GM12872 (cell line): ENCODE results near the gene SULT1C4.

Source experiments
- TF ChIP-seq, protein P1 (sequence below): IDR thresholded peaks from 3 replicates; pipeline ENCODE4 v1.5.1; 2011; ENCODE audit warnings: low read depth, mild to moderate bottlenecking, low read length, moderate library complexity; ENCODE audit not compliant: insufficient read depth

SULT1C4 gene

DNA sequence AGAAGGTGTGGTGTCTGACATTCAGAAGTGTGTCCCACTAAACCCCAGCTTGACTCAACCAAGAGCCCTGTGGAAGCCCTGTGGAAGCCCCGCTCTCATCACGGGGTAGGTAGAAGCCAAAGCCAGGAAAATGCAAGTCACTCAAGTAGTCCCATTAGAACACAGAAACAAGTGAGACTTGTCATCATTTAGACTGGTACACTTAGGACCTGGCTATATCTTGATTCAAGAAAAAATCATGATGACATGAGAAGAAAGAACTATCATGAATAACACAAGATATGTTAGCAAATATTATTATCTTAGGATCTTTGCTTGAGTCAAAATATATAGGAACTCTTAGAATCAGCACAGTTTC lies 28.2 kb upstream of the SULT1C4 start:
- TF ChIP-seq, protein P1, sequence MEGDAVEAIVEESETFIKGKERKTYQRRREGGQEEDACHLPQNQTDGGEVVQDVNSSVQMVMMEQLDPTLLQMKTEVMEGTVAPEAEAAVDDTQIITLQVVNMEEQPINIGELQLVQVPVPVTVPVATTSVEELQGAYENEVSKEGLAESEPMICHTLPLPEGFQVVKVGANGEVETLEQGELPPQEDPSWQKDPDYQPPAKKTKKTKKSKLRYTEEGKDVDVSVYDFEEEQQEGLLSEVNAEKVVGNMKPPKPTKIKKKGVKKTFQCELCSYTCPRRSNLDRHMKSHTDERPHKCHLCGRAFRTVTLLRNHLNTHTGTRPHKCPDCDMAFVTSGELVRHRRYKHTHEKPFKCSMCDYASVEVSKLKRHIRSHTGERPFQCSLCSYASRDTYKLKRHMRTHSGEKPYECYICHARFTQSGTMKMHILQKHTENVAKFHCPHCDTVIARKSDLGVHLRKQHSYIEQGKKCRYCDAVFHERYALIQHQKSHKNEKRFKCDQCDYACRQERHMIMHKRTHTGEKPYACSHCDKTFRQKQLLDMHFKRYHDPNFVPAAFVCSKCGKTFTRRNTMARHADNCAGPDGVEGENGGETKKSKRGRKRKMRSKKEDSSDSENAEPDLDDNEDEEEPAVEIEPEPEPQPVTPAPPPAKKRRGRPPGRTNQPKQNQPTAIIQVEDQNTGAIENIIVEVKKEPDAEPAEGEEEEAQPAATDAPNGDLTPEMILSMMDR, result no peak

- TF ChIP-seq, protein P1, result no peak
Measured at GRCh38 chr2:108351889-108352288, 25.9 kb upstream of the SULT1C4 start.

GRCh38 chr2:108354136-108354535 lies 23.6 kb upstream of the SULT1C4 start:
- TF ChIP-seq, protein P1, result no peak

DNA sequence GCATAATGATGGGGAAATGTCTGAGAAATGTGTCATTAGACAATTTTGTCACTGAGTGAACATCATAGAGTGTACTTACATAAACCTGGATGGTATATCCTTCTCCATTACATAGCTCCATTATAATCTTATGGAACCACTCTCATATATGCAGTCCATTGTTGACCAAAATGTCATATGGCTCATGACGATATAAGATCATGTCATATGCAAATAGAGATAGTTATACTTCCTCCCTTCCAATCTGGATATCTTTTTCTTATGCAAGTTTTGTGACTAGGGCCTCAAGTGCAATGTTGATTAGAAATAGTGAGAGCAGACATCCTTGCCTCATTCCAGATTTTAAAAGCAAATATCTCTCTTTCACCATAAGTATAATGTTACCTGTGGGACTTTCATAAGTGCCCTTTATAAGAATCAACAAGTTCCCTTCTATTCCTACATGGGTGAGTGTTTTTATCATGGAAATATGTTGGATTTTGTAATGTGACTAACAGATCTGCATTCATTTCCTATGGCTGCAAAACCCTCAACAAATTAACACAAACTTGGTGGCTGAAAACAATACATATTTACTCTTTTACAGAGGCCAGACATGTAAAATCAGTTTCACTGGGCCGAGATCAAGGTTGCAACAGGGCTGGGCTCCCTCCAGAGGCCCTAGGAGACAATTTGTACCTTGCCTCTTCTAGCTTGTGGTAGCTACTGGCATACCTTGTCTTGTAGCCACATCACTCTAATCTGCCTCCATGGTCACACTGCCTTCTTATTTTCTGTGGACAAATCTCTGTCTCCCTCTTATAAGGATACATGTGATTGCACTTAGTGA lies 21.6 kb upstream of the SULT1C4 start:
- TF ChIP-seq, protein P1, result no peak

GRCh38 chr2:108360776-108361468 lies 16.8 kb upstream of the SULT1C4 start:
- TF ChIP-seq, protein P1, result no peak

- TF ChIP-seq, protein P1, result no peak
Measured at GRCh38 chr2:108363024-108363907, 14.5 kb upstream of the SULT1C4 start.

- TF ChIP-seq, protein P1, result no peak
Measured at GRCh38 chr2:108363908-108364225, 13.9 kb upstream of the SULT1C4 start.
